Endothelial cell of umbilical vein (primary cell): ENCODE measurements around the gene SNCB. TPM values are rescaled to one million over a fixed set of nuclear protein-coding genes. Genes with fewer than 3 reads are reported as not detected.

Experiments
- BruUV-seq: library from RNA; stranded (reverse); fragments of 400-500 nt; replicated peaks from 2 replicates; lab custom pipeline; 2021; lab: Mats Ljungman, UMichigan
- CTCF ChIA-PET: fragments of 300-600, 350-600 bp; sonication (Branson Sonifier 250); formaldehyde crosslinking; loops from one replicate; lab custom pipeline; 2021; ENCODE audit warnings: antibody characterized with exemption, inconsistent platforms; lab: Charles Lee
- POLR2A ChIA-PET: fragments of 300-600, 350-600 bp; sonication (Branson Sonifier 250); formaldehyde crosslinking; loops from one replicate; lab custom pipeline; 2021; ENCODE audit warnings: antibody characterized with exemption, inconsistent platforms; lab: Charles Lee
- DNase-seq: peaks from one replicate; pipeline ENCODE4 v3.0.0-alpha.2; 2011; ENCODE audit warnings: low read depth, low spot score
- FAIRE-seq: peaks from 2 replicates; lab custom pipeline; 2011; peaks lifted over from hg19 to GRCh38; lab: Jason Lieb, UNC
- H2AFZ ChIP-seq: 2 replicates; pipeline ENCODE4 v1.6.0; 2012; ENCODE audit warnings: low read depth, low read length, control low read depth, inconsistent platforms
- H3K27ac ChIP-seq: 2 replicates; pipeline ENCODE4 v1.5.1; 2011; ENCODE audit warnings: low read depth, mild to moderate bottlenecking, control low read depth, low read length, moderate library complexity; ENCODE audit not compliant: insufficient read depth
- H3K27me3 ChIP-seq, 2 experiments: 2 replicates each; pipeline versions ENCODE4 v1.6.0 to v1.6.1; 2011; ENCODE audit warnings: low read length in 2 of 2, mixed read lengths in 1 of 2; ENCODE audit not compliant: control insufficient read depth in 2 of 2, insufficient read depth in 2 of 2
- H3K36me3 ChIP-seq, 2 experiments: 2 replicates in 1 of 2; 3 replicates in 1 of 2; pipeline ENCODE4 v1.5.1; 2011; ENCODE audit warnings: low read length in 2 of 2, mild to moderate bottlenecking in 1 of 2, moderate library complexity in 1 of 2; ENCODE audit not compliant: control insufficient read depth in 2 of 2, insufficient read depth in 2 of 2; ENCODE audit errors: extremely low read depth in 1 of 2
- H3K4me1 ChIP-seq: 3 replicates; pipeline ENCODE4 v1.5.1; 2011; ENCODE audit warnings: mild to moderate bottlenecking, low read length; ENCODE audit not compliant: control insufficient read depth, insufficient read depth; ENCODE audit errors: extremely low read depth
- H3K4me2 ChIP-seq: 2 replicates; pipeline ENCODE4 v1.6.1; 2011; ENCODE audit warnings: low read length, control low read depth, mixed read lengths; ENCODE audit not compliant: insufficient read depth
- H3K4me3 ChIP-seq, 3 experiments: fragments of 200-600 bp in 1 of 3; sonication (generic), shearing (Covaris generic) in 1 of 3; replicated peaks in 1 of 3; 2 replicates each; pipeline ENCODE4 v1.5.1; 2011 to 2016; ENCODE audit warnings: control low read depth in 3 of 3, low read length in 3 of 3, mild to moderate bottlenecking in 2 of 3, inconsistent platforms in 1 of 3, low read depth in 1 of 3, moderate library complexity in 1 of 3; ENCODE audit not compliant: insufficient read depth in 1 of 3
- H3K79me2 ChIP-seq: 2 replicates; pipeline ENCODE4 v1.6.0; 2012; ENCODE audit warnings: low read length, inconsistent platforms; ENCODE audit not compliant: control insufficient read depth, insufficient read depth
- H3K9ac ChIP-seq: replicated peaks from 2 replicates; pipeline ENCODE3; 2011; ENCODE audit warnings: low read length, control low read depth; ENCODE audit not compliant: insufficient read depth; ENCODE audit errors: extremely low read depth
- H3K9me1 ChIP-seq: replicated peaks from 3 replicates; pipeline ENCODE4 v1.6.0; 2011; ENCODE audit warnings: mild to moderate bottlenecking, low read length; ENCODE audit not compliant: control insufficient read depth, insufficient read depth; ENCODE audit errors: extremely low read depth
- H3K9me3 ChIP-seq: replicated peaks from 2 replicates; pipeline ENCODE4 v1.5.1; 2012; ENCODE audit warnings: low read length, inconsistent platforms; ENCODE audit not compliant: control insufficient read depth, insufficient read depth
- H4K20me1 ChIP-seq: replicated peaks from 2 replicates; pipeline ENCODE3; 2011; ENCODE audit warnings: mild to moderate bottlenecking, low read length; ENCODE audit not compliant: control insufficient read depth, insufficient read depth; ENCODE audit errors: extremely low read depth
- EZH2 ChIP-seq: IDR thresholded peaks from 2 replicates; pipeline ENCODE4 v1.6.1; 2012; ENCODE audit warnings: borderline replicate concordance, low read depth, mild to moderate bottlenecking, moderate library complexity, low read length, inconsistent platforms; ENCODE audit not compliant: severe bottlenecking
- FOS ChIP-seq: IDR thresholded peaks from 2 replicates; pipeline ENCODE4 v1.6.1; 2011; ENCODE audit warnings: mild to moderate bottlenecking, low read length, moderate library complexity, borderline replicate concordance; ENCODE audit not compliant: insufficient read depth
- GATA2 ChIP-seq: IDR thresholded peaks from 2 replicates; pipeline ENCODE4 v1.7.0; 2011; ENCODE audit warnings: low read depth, mild to moderate bottlenecking, moderate library complexity, mixed read lengths, low read length; ENCODE audit not compliant: insufficient read length, insufficient read depth
- JUN ChIP-seq: IDR thresholded peaks from 2 replicates; pipeline ENCODE4 v1.6.1; 2011; ENCODE audit warnings: borderline replicate concordance, low read depth; ENCODE audit not compliant: insufficient read length, insufficient read depth
- MYC ChIP-seq: IDR thresholded peaks from one replicate; pipeline ENCODE4 v1.6.1; 2011; ENCODE audit warnings: mild to moderate bottlenecking, low read depth, low read length
- POLR2A ChIP-seq: IDR thresholded peaks from 2 replicates; pipeline ENCODE4 v1.6.1; 2012; ENCODE audit warnings: low read depth, mild to moderate bottlenecking, control low read depth, low read length
- POLR2AphosphoS5 ChIP-seq: IDR thresholded peaks from 2 replicates; pipeline ENCODE4 v1.6.1; 2012; ENCODE audit warnings: low read depth, mild to moderate bottlenecking, control low read depth, low read length, moderate library complexity; ENCODE audit not compliant: insufficient read depth
- dilution Hi-C: fragments of 300-500 bp; cut with MboI; formaldehyde crosslinking; loops from one replicate; pipeline ENCODE4 v1.15.0; 2019; ENCODE audit warnings: low sequenced_read_pairs; ENCODE audit not compliant: extremely low pct_ligation_motif_present
- intact Hi-C: fragments of 100-400 bp; cut with micrococcal nuclease; formaldehyde crosslinking; loops from one replicate; pipeline ENCODE4 v1.10.0; 2022
- polyA plus RNA-seq, 4 experiments: library from polyadenylated mRNA; depleted of rRNA in 3 of 4; stranded (reverse) in 3 of 4; unstranded in 1 of 4; fragments of >200 nt; gene quantifications; 2 replicates each; pipeline versions ENCODE4 v1.2.1 to v1.2.3, GENCODE V29; 2011 to 2012; ENCODE audit warnings: missing spikeins in 1 of 4
- total RNA-seq: library from RNA; stranded (reverse); gene quantifications from 2 replicates; pipeline ENCODE4 v1.2.3, GENCODE V29; 2021
- TF ChIP-seq, protein P1 (sequence below): IDR thresholded peaks from 2 replicates; pipeline ENCODE4 v1.6.1; 2011; ENCODE audit not compliant: insufficient read depth, insufficient read length
- TF ChIP-seq, protein P2 (sequence below), 2 donors: IDR thresholded peaks; 1 replicate in 1 of 2; 2 replicates in 1 of 2; pipeline ENCODE4 v1.5.1; 2011; ENCODE audit warnings: low read length in 2 of 2, mild to moderate bottlenecking in 2 of 2, moderate library complexity in 2 of 2, control low read depth in 1 of 2, inconsistent platforms in 1 of 2, low read depth in 1 of 2; ENCODE audit not compliant: insufficient read depth in 1 of 2; ENCODE audit errors: extremely low read depth in 1 of 2

Gene SNCB
- total and polyA plus RNA-seq, 2 donors (not counting 3 experiments of a cell fraction or from before 2014, with no cell fraction given), result 0.08 TPM; not detected in 1

DNA sequence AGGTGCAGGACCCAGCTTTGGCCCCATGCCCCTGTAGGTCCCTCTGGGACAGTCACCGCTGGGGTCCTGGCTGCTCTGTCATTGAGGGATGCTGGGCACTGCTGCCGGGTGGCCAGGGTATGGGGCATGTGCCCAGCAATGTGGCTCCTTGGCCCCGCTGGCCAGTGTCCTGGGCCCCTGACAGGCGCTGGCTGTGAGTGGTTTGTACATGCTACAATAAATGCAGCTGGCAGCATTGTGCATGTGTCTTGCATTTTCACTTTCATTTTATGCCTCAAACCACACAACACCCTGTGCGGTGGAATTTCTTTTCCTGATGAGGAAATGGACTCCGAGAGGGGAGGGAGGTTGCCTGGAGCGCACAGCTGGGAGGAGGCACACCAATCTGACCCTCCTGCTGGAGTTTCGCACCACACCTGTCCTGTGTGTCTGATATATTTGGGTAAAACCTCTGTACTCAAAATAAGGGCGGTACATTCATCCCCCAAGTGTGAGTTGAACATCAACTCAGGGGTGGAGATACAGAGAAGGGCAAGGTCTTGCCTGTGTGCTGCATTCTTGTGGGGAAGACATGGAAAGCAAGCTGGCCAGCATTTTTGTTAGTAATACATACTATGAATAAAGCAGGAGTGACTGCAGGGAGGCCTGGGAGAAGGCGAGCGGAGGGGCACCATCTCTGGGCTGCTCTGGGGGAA lies 28.6 kb upstream of the SNCB start:
- H2AFZ ChIP-seq, result no peak overlapping the region
- ChIA-PET POLR2A (no interaction called here), CTCF (interaction anchor here (1.2 to 3.3 kb wide), 7 partner anchors 11 to 453 kb away, joined by 3 to 113 read pairs (median 19); partner anchors contain the start of genes HK3 and TSPAN17)
- H3K9me3 ChIP-seq, result no peaks in the 10 kb centered on the region
- peaks cover under 1 to 11% of the 10 kb centered on the region in 2 experiments for H3K36me3 ChIP-seq
- no peaks in the 10 kb centered on the region for H3K27me3 ChIP-seq
- no peaks in the 10 kb centered on the region for H3K4me1 ChIP-seq
- no peaks in the 10 kb centered on the region for H3K79me2 ChIP-seq
- dilution Hi-C loops (no loop called here), intact Hi-C loops (loop anchor here (1.0 kb wide), 1 partner anchor 85 kb away; no protein-coding TSS in a partner anchor)
- H3K9ac ChIP-seq, result no peak overlapping the region
- no peak for FAIRE-seq
- no TSS peak for BruUV-seq
- H3K27ac ChIP-seq, result no peak overlapping the region
- H4K20me1 ChIP-seq, result no peaks in the 10 kb centered on the region
- no peak for DNase-seq
- H3K4me2 ChIP-seq, result no peak overlapping the region
- H3K4me3 ChIP-seq, result no peak overlapping the region
- no peak for TF ChIP-seq GATA2
- TF ChIP-seq POLR2AphosphoS5, result no peak
- TF ChIP-seq MYC, result no peak
- TF ChIP-seq, protein P1, sequence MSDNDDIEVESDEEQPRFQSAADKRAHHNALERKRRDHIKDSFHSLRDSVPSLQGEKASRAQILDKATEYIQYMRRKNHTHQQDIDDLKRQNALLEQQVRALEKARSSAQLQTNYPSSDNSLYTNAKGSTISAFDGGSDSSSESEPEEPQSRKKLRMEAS, result no peak
- no peak for TF ChIP-seq FOS
- TF ChIP-seq, protein P2, sequence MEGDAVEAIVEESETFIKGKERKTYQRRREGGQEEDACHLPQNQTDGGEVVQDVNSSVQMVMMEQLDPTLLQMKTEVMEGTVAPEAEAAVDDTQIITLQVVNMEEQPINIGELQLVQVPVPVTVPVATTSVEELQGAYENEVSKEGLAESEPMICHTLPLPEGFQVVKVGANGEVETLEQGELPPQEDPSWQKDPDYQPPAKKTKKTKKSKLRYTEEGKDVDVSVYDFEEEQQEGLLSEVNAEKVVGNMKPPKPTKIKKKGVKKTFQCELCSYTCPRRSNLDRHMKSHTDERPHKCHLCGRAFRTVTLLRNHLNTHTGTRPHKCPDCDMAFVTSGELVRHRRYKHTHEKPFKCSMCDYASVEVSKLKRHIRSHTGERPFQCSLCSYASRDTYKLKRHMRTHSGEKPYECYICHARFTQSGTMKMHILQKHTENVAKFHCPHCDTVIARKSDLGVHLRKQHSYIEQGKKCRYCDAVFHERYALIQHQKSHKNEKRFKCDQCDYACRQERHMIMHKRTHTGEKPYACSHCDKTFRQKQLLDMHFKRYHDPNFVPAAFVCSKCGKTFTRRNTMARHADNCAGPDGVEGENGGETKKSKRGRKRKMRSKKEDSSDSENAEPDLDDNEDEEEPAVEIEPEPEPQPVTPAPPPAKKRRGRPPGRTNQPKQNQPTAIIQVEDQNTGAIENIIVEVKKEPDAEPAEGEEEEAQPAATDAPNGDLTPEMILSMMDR (IDR thresholded peaks at IDR 0.05; ENCODE audit: extremely low read depth in 1 of 2, insufficient read depth in 1 of 2, low read depth in 1 of 2, low read length in 2 of 2), result no peak
- no peak for TF ChIP-seq EZH2
- no peak for TF ChIP-seq JUN
- TF ChIP-seq POLR2A, result no peak
- no peaks in the 10 kb centered on the region for H3K9me1 ChIP-seq
